Measurements from ENCODE around the gene GLYR1. TPM values are rescaled to one million over a fixed set of nuclear protein-coding genes. Genes with fewer than 3 reads are reported as not detected.

The GLYR1 gene
- polyA plus RNA-seq, 1 donor from 2014 or later: 78.6 TPM

GRCh38 chr16:4865231-4865860 is 18.3 kb upstream of the GLYR1 start:
- Histone ChIP-seq H3K36me3 (ENCODE audit: insufficient read depth, low read length) (peaks cover 7% of the 10 kb centered on the region), H3K4me2 (ENCODE audit: low read length) (no peak overlapping the region), H3K9me3 (ENCODE audit: low read length) (no peaks in the 10 kb centered on the region), H4K20me1 (ENCODE audit: insufficient read depth) (no peaks in the 10 kb centered on the region), H3F3A (ENCODE audit: insufficient read depth, low read length, poor library complexity, severe bottlenecking) (no peaks in the 10 kb centered on the region), H3K27me3 (ENCODE audit: insufficient read depth, low read depth, low read length) (no peaks in the 10 kb centered on the region), H3K4me3 (ENCODE audit: low read length) (no peak overlapping the region), H3K9me2 (ENCODE audit: insufficient read depth, low read length) (no peaks in the 10 kb centered on the region), H3K27ac (ENCODE audit: low read length) (no peak overlapping the region), H3K9ac (ENCODE audit: low read length) (no peak overlapping the region), H2AFZ (ENCODE audit: low read depth, low read length) (no peak overlapping the region), H3K79me2 (replicated peaks; ENCODE audit: insufficient read depth, low read length) (peaks cover 27% of the 10 kb centered on the region)
- TF ChIP-seq SMC3 (conservative IDR thresholded peaks at IDR 0.05; ENCODE audit: poor library complexity) (no peak), REST (IDR thresholded peaks at IDR 0.05; ENCODE audit: borderline replicate concordance) (no peak), TAF1 (IDR thresholded peaks at IDR 0.05; ENCODE audit: low read depth) (no peak), EP300 (conservative IDR thresholded peaks at IDR 0.05; ENCODE audit: poor library complexity, severe bottlenecking) (no peak), EZH2 (IDR thresholded peaks at IDR 0.05; ENCODE audit: borderline replicate concordance, insufficient read depth, low read length, poor library complexity, severe bottlenecking) (no peak), POLR2AphosphoS5 (IDR thresholded peaks at IDR 0.05) (no peak), MXI1 (conservative IDR thresholded peaks at IDR 0.05; ENCODE audit: poor library complexity, severe bottlenecking) (no peak), RAD21 (conservative IDR thresholded peaks at IDR 0.05) (no peak), CTCF (IDR thresholded peaks at IDR 0.05; ENCODE audit: poor library complexity, severe bottlenecking) (no peak)

DNA sequence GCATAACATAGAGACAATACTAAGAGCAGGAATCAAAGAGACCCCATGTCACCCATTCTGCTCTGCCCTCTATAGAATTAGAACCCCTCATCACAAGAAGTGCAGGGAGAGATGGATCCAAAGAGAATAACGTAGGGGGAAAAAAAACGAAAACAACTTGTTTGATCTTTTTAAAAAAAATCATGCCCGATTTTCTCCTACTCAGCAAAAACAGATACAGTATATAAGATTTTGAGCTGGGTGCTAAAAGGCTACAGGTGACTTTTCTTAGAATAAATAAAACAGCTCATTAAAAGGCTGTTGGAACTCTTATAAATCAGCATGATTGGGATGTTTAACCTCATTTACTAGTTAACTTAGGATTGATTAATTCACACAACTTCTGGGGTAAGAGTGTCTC is 17.6 kb upstream of the GLYR1 start:
- TF ChIP-seq MXI1 (conservative IDR thresholded peaks at IDR 0.05; ENCODE audit: poor library complexity, severe bottlenecking): no peak
- TF ChIP-seq RAD21 (conservative IDR thresholded peaks at IDR 0.05): no peak
- TF ChIP-seq SMC3 (conservative IDR thresholded peaks at IDR 0.05; ENCODE audit: poor library complexity): no peak
- TF ChIP-seq EZH2 (IDR thresholded peaks at IDR 0.05; ENCODE audit: borderline replicate concordance, insufficient read depth, low read length, poor library complexity, severe bottlenecking): no peak
- TF ChIP-seq TAF1 (IDR thresholded peaks at IDR 0.05; ENCODE audit: low read depth): no peak
- no peak for TF ChIP-seq POLR2AphosphoS5 (IDR thresholded peaks at IDR 0.05)
- no peak for TF ChIP-seq EP300 (conservative IDR thresholded peaks at IDR 0.05; ENCODE audit: poor library complexity, severe bottlenecking)
- TF ChIP-seq REST (IDR thresholded peaks at IDR 0.05; ENCODE audit: borderline replicate concordance): no peak
- no peak for TF ChIP-seq CTCF (IDR thresholded peaks at IDR 0.05; ENCODE audit: poor library complexity, severe bottlenecking)
- no peaks in the 10 kb centered on the region for H3K9me2 ChIP-seq (ENCODE audit: insufficient read depth, low read length)
- no peaks in the 10 kb centered on the region for H3F3A ChIP-seq (ENCODE audit: insufficient read depth, low read length, poor library complexity, severe bottlenecking)
- no peak overlapping the region for H3K4me3 ChIP-seq (ENCODE audit: low read length)
- no peaks in the 10 kb centered on the region for H3K27me3 ChIP-seq (ENCODE audit: insufficient read depth, low read depth, low read length)
- no peaks in the 10 kb centered on the region for H4K20me1 ChIP-seq (ENCODE audit: insufficient read depth)
- no peak overlapping the region for H3K27ac ChIP-seq (ENCODE audit: low read length)
- no peak overlapping the region for H3K4me2 ChIP-seq (ENCODE audit: low read length)
- H3K9me3 ChIP-seq (ENCODE audit: low read length): no peaks in the 10 kb centered on the region
- H3K36me3 ChIP-seq (ENCODE audit: insufficient read depth, low read length): peaks cover 7% of the 10 kb centered on the region
- no peak overlapping the region for H2AFZ ChIP-seq (ENCODE audit: low read depth, low read length)
- no peak overlapping the region for H3K9ac ChIP-seq (ENCODE audit: low read length)
- H3K79me2 ChIP-seq (replicated peaks; ENCODE audit: insufficient read depth, low read length): peaks cover 27% of the 10 kb centered on the region

Data from neural cell (in vitro differentiated cells).